ENCODE data around the gene EDC3. TPM values are rescaled to one million over a fixed set of nuclear protein-coding genes. Genes with fewer than 3 reads are reported as not detected.
"Not testable (repeated sequence)": the region's sequence is repeated elsewhere in the genome, so short reads cannot be mapped to it uniquely, and the experiment has no call there.

Gene EDC3
- polyA plus RNA-seq, 1 donor from 2014 or later, result 12.9 TPM

DNA sequence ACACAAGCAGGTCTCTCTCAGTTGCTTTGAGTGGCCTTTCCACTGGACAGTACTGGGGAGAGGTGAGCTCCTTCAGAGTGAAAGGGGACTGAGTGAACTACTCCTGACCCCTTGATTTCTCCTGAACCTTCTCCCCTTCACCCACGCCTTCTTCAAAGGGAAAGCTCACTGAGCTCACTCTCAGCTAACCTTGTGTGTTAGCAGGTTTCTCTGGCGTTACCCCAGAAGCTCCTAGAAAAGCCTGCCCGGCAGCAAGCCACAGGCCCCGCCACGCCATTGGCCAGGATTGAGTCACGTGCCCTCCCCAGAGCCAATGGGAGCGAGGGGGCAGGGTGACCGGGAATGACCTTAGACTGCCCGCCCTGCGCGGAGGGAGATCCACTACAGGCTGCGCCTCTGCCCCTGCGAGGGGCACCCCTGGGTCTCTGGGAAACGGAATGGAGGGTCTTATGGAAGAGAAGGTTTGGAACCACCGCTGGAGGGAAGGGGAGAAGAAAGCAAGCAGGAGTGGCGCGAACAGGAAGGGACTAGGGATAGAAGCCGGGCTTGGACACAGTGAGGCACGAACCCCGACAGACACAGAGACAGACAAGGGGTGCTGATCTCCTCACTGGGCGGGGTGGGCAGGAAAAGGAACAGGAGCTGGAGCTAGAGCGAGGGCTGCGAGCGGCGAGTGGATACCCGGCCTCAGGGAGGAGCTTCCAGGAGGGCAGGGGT, 97.5 kb downstream of the EDC3 start:
- Histone ChIP-seq H3K27ac (ENCODE audit: low read length) (no peak overlapping the region), H3K9ac (ENCODE audit: low read length) (no peak overlapping the region), H3K4me2 (ENCODE audit: low read length) (no peak overlapping the region), H3F3A (ENCODE audit: insufficient read depth, low read length, poor library complexity, severe bottlenecking) (no peaks in the 10 kb centered on the region), H3K9me3 (ENCODE audit: low read length) (no peaks in the 10 kb centered on the region), H3K79me2 (replicated peaks; ENCODE audit: insufficient read depth, low read length) (no peaks in the 10 kb centered on the region), H3K9me2 (ENCODE audit: insufficient read depth, low read length) (no peaks in the 10 kb centered on the region), H3K27me3 (ENCODE audit: insufficient read depth, low read depth, low read length) (no peaks in the 10 kb centered on the region), H4K20me1 (ENCODE audit: insufficient read depth) (no peaks in the 10 kb centered on the region), H3K4me3 (ENCODE audit: low read length) (peak overlapping the region; percentile 15), H2AFZ (ENCODE audit: low read depth, low read length) (no peak overlapping the region), H3K36me3 (ENCODE audit: insufficient read depth, low read length) (no peaks in the 10 kb centered on the region)
- TF ChIP-seq, protein P1, sequence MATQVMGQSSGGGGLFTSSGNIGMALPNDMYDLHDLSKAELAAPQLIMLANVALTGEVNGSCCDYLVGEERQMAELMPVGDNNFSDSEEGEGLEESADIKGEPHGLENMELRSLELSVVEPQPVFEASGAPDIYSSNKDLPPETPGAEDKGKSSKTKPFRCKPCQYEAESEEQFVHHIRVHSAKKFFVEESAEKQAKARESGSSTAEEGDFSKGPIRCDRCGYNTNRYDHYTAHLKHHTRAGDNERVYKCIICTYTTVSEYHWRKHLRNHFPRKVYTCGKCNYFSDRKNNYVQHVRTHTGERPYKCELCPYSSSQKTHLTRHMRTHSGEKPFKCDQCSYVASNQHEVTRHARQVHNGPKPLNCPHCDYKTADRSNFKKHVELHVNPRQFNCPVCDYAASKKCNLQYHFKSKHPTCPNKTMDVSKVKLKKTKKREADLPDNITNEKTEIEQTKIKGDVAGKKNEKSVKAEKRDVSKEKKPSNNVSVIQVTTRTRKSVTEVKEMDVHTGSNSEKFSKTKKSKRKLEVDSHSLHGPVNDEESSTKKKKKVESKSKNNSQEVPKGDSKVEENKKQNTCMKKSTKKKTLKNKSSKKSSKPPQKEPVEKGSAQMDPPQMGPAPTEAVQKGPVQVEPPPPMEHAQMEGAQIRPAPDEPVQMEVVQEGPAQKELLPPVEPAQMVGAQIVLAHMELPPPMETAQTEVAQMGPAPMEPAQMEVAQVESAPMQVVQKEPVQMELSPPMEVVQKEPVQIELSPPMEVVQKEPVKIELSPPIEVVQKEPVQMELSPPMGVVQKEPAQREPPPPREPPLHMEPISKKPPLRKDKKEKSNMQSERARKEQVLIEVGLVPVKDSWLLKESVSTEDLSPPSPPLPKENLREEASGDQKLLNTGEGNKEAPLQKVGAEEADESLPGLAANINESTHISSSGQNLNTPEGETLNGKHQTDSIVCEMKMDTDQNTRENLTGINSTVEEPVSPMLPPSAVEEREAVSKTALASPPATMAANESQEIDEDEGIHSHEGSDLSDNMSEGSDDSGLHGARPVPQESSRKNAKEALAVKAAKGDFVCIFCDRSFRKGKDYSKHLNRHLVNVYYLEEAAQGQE (IDR thresholded peaks at IDR 0.05; ENCODE audit: borderline replicate concordance), result no peak
- TF ChIP-seq POLR2AphosphoS5 (IDR thresholded peaks at IDR 0.05), result peak; percentile 8

DNA sequence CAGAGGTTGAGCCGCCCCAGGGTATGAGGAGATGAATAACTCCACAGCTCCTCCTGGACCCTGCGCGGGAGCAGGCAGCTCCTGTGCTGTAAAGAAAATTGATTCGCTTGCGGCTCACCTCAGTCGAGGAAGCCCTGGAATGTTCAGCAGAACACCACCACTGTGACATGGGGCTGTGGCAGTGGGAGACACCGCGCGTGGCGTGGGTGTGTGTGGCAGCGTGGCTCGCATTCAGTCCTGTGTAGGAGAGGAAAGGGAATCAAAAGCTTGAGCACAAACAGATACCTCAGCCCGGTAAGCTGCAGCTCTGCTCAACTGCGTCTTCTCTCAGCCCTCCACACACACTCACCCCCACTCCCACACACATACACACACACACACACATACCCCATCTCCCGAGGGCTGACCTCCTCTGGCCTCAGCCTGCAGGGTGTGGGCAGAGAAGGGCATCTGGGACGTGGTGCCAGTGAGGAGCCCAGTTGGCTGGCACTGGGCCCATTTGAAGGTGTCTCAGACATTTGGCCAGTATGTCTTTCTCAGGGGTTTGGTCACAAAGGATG, 98.6 kb downstream of the EDC3 start:
- not testable (repeated sequence) for H3K4me2 ChIP-seq (ENCODE audit: low read length); H3F3A ChIP-seq (ENCODE audit: insufficient read depth, low read length, poor library complexity, severe bottlenecking); H3K9ac ChIP-seq (ENCODE audit: low read length); H3K27me3 ChIP-seq (ENCODE audit: insufficient read depth, low read depth, low read length); H3K9me3 ChIP-seq (ENCODE audit: low read length); H3K4me3 ChIP-seq (ENCODE audit: low read length); H3K9me2 ChIP-seq (ENCODE audit: insufficient read depth, low read length); H3K36me3 ChIP-seq (ENCODE audit: insufficient read depth, low read length); H3K79me2 ChIP-seq (replicated peaks; ENCODE audit: insufficient read depth, low read length); H4K20me1 ChIP-seq (ENCODE audit: insufficient read depth); H2AFZ ChIP-seq (ENCODE audit: low read depth, low read length); H3K27ac ChIP-seq (ENCODE audit: low read length)

DNA sequence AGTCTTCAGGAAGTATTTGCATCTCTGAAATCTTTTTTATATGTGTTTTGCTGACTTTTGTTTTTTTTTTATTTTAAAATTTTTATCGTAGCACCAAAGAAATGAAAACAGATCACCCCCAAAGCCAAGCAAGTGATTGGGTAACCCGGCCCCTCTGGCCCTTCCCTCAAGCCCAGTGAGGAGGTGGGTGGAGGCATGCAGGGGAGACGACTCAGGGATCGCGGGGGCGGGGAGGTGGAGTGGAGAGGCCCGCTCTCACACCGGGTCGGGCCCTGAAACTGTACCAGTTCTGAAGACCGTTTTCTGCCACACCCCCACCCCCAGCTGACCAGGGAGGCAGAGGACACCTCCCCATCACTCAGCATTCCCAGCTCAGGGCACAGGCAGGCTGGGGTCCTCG, 99.1 kb downstream of the EDC3 start:
- H3K36me3 ChIP-seq (ENCODE audit: insufficient read depth, low read length); H4K20me1 ChIP-seq (ENCODE audit: insufficient read depth); H3K9ac ChIP-seq (ENCODE audit: low read length); H3K4me2 ChIP-seq (ENCODE audit: low read length); H3F3A ChIP-seq (ENCODE audit: insufficient read depth, low read length, poor library complexity, severe bottlenecking); H2AFZ ChIP-seq (ENCODE audit: low read depth, low read length); H3K79me2 ChIP-seq (replicated peaks; ENCODE audit: insufficient read depth, low read length); H3K9me3 ChIP-seq (ENCODE audit: low read length); H3K27ac ChIP-seq (ENCODE audit: low read length); H3K9me2 ChIP-seq (ENCODE audit: insufficient read depth, low read length); H3K4me3 ChIP-seq (ENCODE audit: low read length); H3K27me3 ChIP-seq (ENCODE audit: insufficient read depth, low read depth, low read length): not testable (repeated sequence)

DNA sequence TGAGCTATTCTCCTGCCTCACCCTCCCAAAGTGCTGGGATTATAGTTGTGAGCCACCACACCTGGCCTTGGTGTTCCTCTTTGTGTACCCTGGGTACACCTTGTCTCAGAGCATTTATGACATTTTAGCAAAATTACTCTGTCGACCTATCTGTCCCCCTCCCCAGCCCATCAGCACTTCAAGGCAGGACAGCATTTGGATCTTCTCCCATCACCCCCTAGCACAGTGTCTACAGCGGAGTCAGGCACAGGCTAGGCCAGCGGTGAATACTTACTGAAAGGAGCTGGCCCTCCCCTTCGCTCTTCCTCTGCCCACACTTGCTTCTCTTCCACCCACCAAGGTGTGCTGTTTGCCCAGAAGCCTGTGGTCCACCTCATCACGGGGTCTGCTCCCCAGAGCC, 100.6 kb downstream of the EDC3 start:
- no peaks in the 10 kb centered on the region for H3K79me2 ChIP-seq (replicated peaks; ENCODE audit: insufficient read depth, low read length)
- no peaks in the 10 kb centered on the region for H4K20me1 ChIP-seq (ENCODE audit: insufficient read depth)
- H3F3A ChIP-seq (ENCODE audit: insufficient read depth, low read length, poor library complexity, severe bottlenecking), result no peaks in the 10 kb centered on the region
- no peak overlapping the region for H3K9ac ChIP-seq (ENCODE audit: low read length)
- H3K36me3 ChIP-seq (ENCODE audit: insufficient read depth, low read length), result no peaks in the 10 kb centered on the region
- TF ChIP-seq SMC3 (conservative IDR thresholded peaks at IDR 0.05; ENCODE audit: poor library complexity) (no peak), TAF1 (IDR thresholded peaks at IDR 0.05; ENCODE audit: low read depth) (no peak), EP300 (conservative IDR thresholded peaks at IDR 0.05; ENCODE audit: poor library complexity, severe bottlenecking) (no peak), MXI1 (conservative IDR thresholded peaks at IDR 0.05; ENCODE audit: poor library complexity, severe bottlenecking) (no peak), EZH2 (IDR thresholded peaks at IDR 0.05; ENCODE audit: borderline replicate concordance, insufficient read depth, low read length, poor library complexity, severe bottlenecking) (no peak), POLR2AphosphoS5 (IDR thresholded peaks at IDR 0.05) (no peak), RAD21 (conservative IDR thresholded peaks at IDR 0.05) (no peak)
- TF ChIP-seq, protein P2, sequence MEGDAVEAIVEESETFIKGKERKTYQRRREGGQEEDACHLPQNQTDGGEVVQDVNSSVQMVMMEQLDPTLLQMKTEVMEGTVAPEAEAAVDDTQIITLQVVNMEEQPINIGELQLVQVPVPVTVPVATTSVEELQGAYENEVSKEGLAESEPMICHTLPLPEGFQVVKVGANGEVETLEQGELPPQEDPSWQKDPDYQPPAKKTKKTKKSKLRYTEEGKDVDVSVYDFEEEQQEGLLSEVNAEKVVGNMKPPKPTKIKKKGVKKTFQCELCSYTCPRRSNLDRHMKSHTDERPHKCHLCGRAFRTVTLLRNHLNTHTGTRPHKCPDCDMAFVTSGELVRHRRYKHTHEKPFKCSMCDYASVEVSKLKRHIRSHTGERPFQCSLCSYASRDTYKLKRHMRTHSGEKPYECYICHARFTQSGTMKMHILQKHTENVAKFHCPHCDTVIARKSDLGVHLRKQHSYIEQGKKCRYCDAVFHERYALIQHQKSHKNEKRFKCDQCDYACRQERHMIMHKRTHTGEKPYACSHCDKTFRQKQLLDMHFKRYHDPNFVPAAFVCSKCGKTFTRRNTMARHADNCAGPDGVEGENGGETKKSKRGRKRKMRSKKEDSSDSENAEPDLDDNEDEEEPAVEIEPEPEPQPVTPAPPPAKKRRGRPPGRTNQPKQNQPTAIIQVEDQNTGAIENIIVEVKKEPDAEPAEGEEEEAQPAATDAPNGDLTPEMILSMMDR (IDR thresholded peaks at IDR 0.05; ENCODE audit: poor library complexity, severe bottlenecking), result no peak
- TF ChIP-seq, protein P1 (IDR thresholded peaks at IDR 0.05; ENCODE audit: borderline replicate concordance), result no peak
- no peaks in the 10 kb centered on the region for H3K27me3 ChIP-seq (ENCODE audit: insufficient read depth, low read depth, low read length)
- H3K27ac ChIP-seq (ENCODE audit: low read length), result no peak overlapping the region
- no peak overlapping the region for H3K4me2 ChIP-seq (ENCODE audit: low read length)
- no peak overlapping the region for H3K4me3 ChIP-seq (ENCODE audit: low read length)
- no peaks in the 10 kb centered on the region for H3K9me3 ChIP-seq (ENCODE audit: low read length)
- no peak overlapping the region for H2AFZ ChIP-seq (ENCODE audit: low read depth, low read length)
- no peaks in the 10 kb centered on the region for H3K9me2 ChIP-seq (ENCODE audit: insufficient read depth, low read length)

Data from neural cell (in vitro differentiated cells).